Lower leg skin (tissue), 3 donors: ENCODE measurements around the gene SLC27A6.
"Not testable (repeated sequence)": the region's sequence is repeated elsewhere in the genome, so short reads cannot be mapped to it uniquely, and the experiment has no call there.

ENCODE experiments used
- CTCF ChIP-seq, 3 donors: fragments of 450-650 bp; IDR thresholded peaks; one replicate each; pipeline ENCODE4 v1.5.1; 2016; ENCODE audit warnings: antibody characterized with exemption in 3 of 3, mild to moderate bottlenecking in 3 of 3, moderate library complexity in 2 of 3
- POLR2A ChIP-seq, 2 donors: fragments of 450-650 bp; IDR thresholded peaks; one replicate each; pipeline ENCODE4 v1.6.1; 2016 to 2017; ENCODE audit warnings: antibody characterized with exemption in 2 of 2, mild to moderate bottlenecking in 1 of 2, moderate library complexity in 1 of 2

- TF ChIP-seq CTCF, POLR2A (IDR thresholded peaks at IDR 0.05): not testable (repeated sequence)
These were observed 33.1 kb upstream of the SLC27A6 start for GRCh38 chr5:128932232-128932631.
